HK-2 (cell line): ENCODE data around the gene AQP9.

Source experiments
- DNase-seq: peaks from one replicate; pipeline ENCODE4 v3.0.0-alpha.2; 2018; ENCODE audit not compliant: unreplicated experiment

Gene AQP9

GRCh38 chr15:58139989-58140522 is 1.9 kb downstream of the AQP9 start:
- no peak for DNase-seq

DNA sequence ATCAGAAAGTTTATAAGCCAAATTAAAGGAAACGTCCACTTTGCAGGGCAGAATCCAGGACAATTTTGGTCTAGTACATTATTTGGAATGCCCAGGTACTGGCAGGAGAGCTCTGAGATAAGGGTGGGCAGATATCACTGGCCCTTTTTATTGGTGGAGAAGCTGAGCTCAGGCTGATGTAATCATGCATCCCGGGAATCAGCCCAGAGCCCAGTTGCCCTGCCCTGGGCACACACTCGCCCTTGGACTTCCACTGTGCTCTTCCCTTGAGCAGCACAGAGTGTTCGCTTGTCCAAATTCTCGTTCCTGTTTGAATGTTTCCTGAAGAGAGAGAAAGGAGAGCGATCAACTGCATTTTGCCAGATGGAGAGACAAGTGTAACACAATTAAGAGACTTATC is 3.7 kb downstream of the AQP9 start:
- DNase-seq: no peak

DNA sequence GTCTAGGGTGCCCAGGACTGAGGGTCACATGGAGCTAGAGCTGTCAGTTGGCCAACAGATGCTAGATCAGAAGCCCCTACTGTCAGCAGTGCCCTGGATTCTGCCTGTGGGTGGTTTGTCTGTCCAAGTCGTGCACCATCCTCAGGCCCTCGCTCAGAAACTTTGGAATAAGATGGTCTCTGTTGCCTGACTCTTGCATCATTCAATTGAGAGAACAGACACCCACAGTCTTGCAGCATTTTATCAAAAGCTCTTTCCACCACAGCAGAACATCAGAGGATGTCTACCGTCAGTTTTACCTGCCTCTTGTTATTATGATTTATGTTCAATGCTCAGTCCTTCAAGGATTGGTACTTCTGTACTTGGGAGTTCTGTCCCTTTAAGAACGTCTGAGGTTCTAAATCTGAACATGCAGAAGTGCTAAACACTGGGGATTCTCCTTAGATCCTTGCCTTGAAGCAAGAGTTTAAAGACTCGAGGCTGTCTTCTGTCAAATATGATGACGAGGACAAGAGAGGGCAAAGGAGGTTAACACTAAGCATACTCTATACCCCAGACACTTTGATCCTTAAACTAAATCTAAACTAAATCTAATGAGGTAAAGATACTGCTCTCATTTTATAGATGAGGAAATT is 4.8 kb downstream of the AQP9 start:
- no peak for DNase-seq

GRCh38 chr15:58145606-58146005 is 7.4 kb downstream of the AQP9 start:
- DNase-seq: no peak

DNA sequence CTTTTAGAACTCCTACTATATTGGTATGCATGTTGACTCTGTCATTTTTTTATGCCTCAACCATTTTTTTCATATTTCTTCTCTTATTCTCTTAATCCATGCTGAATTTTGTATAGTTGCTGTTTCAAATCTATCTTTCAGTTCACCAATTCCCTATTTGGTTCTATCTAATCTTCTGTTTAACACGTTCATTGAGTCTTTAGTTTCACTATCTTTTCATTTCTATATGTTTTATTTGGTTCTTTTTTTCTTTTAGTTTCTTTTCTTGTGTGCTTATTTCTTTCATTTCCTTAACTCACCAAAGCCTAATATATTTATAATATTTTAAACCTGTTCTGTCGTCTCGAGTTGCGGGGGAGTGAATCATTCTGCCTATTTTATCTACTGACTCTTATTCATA is 8.0 kb downstream of the AQP9 start:
- DNase-seq: no peak

DNA sequence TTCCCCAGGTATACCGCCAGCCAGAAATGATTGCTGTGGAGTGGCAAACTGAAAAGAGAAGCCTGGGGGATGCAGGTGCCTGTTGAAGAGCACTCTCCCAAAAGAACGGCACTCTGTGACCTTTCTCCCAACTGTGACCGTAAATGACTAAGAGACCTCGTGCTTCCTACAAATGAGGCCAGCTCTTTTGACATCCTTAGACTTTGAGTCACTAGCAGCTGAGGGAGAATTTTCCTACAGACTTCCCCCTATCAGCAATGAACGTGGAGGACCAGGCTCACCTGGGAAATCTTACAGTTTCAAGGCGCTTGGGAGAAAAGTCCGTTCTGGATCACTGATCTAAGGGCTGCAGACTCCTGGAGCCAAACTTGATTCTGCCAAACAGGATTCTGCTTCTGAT is 8.6 kb downstream of the AQP9 start:
- DNase-seq: peak; percentile 4

DNA sequence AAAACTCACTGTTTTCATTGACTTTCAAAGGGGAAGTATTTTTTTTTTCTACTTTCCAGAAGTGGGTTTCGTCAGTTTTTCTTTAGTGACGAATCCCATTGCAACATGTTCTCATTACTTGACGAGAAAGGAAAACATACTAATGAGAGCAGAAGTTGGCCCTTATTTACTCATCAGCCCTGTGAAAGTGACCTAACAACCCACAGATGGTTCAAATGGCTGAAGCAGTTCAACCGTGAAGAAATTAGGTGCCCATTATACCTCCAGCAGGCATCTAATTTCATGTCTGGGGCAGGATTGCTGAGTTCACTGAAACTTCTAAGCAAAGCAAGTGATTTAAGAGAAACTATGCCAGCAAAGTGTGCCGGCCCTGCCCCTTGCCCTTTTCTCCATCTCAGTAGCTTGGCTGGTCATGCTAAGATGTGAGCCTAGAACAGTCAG is 9.0 kb downstream of the AQP9 start:
- DNase-seq: no peak

DNA sequence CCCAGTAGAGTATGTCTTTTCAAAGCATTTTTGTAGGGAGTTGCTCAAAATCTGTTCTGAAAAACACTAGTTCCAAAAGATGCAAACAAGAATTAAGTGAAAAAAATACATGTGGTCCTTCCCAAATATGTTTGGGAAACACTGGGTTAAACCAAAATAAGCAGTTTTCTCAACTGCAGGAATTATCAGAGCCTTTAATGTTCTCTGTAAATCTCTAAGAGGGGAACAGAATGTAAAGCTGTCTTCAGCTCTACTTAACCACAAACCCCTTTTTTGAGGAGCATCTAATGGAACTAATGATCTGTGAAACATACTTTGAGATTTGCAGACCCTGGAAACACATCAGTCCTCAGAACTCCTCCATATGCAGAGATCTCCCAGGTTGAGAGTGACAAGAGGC is 9.9 kb downstream of the AQP9 start:
- DNase-seq: no peak

DNA sequence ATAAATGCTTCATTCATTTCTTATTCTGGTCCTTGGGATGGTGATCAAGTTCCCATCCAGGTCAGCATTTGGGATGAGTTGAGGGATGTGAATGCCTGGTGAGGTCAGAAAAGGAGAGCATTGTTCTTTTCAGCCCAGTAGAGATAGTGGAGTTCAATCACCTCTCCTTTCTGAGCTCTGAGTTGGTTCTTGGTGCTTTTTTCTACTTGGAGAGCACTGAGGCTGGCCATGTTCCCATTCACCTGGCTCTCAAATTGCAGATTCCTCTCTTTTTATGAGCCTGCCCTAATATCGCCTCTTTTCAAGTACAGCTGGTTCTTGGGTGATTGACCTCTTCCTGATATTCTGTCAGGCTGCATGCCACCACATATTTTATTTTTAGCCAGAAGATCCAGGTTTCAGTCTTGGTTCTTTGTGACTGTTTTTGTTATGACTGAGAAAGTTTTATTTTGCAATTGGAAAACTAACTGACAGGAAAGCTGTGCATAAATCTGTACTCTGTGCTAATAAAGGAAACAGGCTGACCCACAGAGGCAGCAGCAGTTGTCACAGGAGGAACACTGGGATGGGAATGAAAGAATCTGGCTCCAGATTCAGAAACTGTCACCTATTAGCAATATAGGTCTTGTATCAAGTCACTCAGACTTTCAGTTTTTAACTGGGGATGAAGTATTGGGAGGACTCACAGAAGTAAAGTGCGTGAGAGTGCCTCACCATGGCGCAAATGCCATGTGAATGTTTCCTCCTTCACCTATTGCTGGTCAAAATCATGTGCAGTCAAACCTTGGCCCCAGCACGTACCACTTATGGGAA is 10.7 kb downstream of the AQP9 start:
- DNase-seq: no peak

DNA sequence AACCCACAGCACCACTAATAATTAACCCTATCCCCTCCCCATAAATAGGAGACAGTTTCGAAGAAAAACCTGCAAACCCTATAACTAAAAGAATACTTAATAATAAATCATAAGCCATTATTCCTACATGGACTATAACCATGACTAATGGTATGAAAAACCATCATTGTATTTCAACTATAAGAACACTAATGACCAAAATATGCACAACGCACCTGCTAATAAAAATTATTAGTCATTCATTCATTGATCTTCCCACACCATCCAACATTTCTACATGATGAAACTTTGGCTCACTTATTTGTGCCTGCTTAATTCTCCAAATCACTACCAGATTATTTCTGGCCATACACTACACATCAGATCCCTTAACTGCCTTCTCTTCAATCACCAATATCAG is 16.6 kb downstream of the AQP9 start:
- no peak for DNase-seq

DNA sequence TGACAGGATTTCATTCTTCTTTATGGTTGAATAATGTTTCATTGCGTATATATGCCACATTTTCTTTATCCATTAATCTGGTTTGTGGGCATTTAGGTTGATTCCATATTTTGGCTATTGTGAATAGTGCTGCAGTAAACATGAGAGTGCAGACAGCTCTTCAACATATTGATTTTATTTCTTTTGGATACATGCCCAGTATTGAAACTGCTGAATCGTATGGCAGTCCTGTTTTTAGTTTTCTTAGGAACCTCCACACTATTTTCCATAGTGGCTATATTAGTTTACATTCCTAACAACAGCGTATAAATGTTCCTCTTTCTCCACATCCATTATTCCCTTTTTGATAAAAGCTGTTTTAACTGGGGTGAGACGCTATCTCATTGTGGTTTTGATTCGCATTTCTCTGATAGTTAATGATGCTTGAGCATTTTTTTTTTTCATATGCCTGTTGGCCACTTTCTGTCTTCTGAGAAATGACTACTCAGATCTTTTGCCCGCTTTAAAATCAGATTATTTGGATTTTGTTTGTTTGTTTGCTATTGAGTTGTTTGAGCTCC is 21.7 kb downstream of the AQP9 start:
- DNase-seq: no peak

DNA sequence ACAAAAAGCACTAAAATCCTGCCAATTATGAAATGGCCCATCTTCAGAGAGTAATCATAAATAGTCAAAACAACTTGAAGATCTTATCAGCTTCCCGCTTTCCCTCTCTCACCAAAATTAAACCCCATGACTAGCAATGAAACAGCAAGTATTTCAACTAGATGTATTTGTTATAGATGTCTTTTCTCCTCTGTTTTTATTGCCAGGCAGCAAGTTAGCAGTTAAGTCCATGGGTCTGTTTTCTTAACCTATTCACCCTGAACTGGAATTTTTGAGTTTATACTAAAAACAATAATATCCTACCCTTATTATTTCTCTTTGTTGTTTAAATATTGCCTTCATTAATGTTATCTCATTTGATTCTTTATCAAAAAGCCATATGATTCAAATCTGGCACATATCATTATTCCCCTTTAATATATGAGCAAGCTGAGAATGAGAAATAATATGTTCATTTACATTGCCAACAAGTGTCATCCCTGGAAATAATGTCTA is 23.3 kb downstream of the AQP9 start:
- no peak for DNase-seq

- no peak for DNase-seq
Measured at GRCh38 chr15:58163985-58164384, 25.8 kb downstream of the AQP9 start.

DNA sequence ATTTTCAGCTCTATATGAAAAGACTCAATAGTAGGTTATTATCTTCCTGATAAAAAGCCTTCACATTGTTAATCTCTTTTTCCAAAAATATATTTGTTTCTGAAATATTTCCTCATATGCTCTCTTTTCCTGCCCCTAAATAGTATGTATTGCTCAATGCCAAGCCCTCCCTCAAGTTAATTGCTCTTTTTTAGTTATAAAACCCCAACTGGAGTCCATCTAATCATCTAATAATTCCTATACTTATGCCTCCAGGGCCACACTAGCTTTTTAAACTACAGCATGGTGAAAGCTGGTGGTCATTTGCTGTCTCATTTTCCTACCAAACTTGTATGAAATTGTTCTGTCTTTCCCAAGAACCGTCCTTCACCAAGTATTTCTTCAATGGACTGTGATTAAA is 26.7 kb downstream of the AQP9 start:
- no peak for DNase-seq

DNA sequence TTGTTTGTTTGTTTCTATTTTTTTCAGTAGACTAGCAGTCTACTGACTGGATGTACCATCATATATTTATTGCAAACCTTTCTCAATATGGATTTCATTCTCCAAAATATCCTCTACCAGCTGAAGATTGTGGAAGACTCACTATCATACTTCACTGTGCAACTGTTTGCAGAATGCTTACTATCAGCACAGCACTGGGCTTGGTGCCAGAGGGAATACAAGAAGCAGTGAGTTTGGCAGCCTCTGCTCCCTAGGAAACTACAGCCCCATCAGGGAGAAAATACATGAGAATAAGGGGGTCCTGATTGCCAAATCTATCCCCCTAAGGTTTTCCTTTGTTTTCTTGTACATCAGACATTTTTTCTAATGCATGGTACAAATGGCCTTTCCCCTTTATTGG is 27.5 kb downstream of the AQP9 start:
- no peak for DNase-seq

DNA sequence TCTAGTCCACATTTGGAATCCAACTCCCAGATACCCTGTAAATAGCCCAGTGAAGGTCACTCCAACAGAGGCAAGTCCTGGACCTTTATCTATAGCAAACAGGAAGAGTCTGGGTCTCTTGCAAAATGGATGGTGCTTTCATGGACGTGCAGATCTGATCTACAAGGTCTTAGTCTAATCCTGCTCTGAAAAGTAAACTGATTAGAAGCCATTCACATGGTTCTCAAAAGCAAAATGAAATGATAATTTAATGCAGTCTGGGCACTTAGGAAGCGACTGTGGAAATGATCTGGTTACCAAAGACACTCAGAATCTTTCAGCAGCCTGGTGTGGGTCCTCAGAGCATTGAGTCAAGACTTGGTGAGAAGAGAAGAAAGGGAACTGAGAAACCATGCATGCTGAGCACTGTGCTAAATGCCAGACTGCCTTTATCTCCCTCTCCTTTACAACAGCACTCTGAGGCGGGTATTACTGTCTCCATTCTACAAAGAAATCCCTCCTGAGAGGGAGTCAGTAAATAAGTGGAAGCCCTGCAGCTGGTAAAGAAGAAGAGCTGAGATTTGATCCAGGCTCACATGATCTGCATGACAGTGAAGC is 29.0 kb downstream of the AQP9 start:
- no peak for DNase-seq

DNA sequence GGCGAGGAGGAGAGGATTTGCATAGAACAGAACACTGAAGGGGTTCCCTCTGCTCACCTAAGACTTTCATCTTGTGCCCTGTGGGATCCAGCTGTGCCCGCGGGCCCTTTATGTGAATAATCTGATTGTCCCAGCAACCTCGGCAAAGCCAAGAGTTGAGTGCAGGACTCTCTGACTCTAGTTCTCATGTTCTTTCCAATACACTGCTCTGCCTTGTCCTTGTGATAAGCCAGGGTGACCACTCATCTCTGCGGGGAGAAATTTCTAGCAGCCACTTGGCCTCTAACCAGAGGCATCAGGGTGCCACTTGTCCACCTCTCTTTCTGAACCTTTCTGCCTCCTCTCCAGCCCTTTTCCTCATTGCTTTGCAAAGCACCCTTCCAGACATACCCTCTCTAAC is 31.8 kb downstream of the AQP9 start:
- DNase-seq: no peak

DNA sequence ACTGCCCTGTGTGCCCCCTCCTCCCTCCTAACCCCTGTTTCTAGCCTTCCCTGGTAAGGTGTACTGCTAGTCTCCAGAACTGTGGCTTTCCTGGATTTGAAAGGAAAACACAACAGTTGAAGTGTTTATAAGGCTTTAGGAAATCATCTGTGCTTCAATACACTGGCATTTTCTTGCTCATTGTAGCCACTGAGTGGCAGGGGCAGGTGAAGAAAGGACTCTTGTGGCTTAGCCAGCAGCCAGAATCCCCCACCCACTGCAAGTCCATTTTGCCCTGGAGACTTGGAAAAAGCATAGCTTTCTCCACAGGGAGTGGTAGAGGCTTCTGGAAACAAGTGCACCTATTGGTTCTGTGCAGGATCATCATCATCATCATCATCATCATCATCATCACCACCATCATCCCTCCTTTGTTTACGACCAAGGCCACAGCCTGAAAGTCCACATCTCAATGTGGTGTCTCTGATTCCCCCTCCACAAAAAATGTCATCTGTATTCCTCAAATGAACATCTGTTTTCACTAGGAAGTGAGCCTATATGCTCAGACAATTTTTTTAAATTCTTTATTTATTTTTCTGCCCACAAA is 33.4 kb downstream of the AQP9 start:
- DNase-seq: no peak

GRCh38 chr15:58174709-58175108 is 36.5 kb downstream of the AQP9 start:
- no peak for DNase-seq

- DNase-seq: no peak
Measured at GRCh38 chr15:58175955-58176354, 37.8 kb downstream of the AQP9 start.

- no peak for DNase-seq
Measured at GRCh38 chr15:58178668-58179067, 40.5 kb downstream of the AQP9 start.

- no peak for DNase-seq
Measured at GRCh38 chr15:58179206-58179605, 41.0 kb downstream of the AQP9 start.
